Activated CD8-positive, alpha-beta memory T cell treated with anti-CD3 and anti-CD28 coated beads for 36 hours (primary cell): ENCODE data around the gene ABCA12. TPM values are rescaled to one million over a fixed set of nuclear protein-coding genes. Genes with fewer than 3 reads are reported as not detected.

Source experiments
- total RNA-seq, 2 experiments: library from RNA; stranded (reverse); gene quantifications; one replicate each; pipeline ENCODE4 v1.2.3, GENCODE V29; 2021

Gene ABCA12
- total RNA-seq, 2 experiments from 2014 or later, result not detected

Other genes starting within 250 kb of the ABCA12 start
- 100 to 1,000 TPM; 318 to 319 TPM for gene ATIC, start 173.4 kb upstream of the ABCA12 start, total RNA-seq